Endometrium (tissue), 2 donors: ENCODE results near the gene IFT88.
"Not testable (repeated sequence)": the region's sequence is repeated elsewhere in the genome, so short reads cannot be mapped to it uniquely, and the experiment has no call there.

Experiments
- FAIRE-seq: peaks from 2 replicates; lab custom pipeline; 2012; peaks lifted over from hg19 to GRCh38; lab: Jason Lieb, UNC
- donor health status: control.
- donor health status: control.

The IFT88 gene

GRCh38 chr13:20636079-20636478, 69.1 kb downstream of the IFT88 start:
- FAIRE-seq, result no peak

- FAIRE-seq, result no peak
Measured at GRCh38 chr13:20637811-20638210, 70.9 kb downstream of the IFT88 start.

GRCh38 chr13:20647758-20648157, 80.8 kb downstream of the IFT88 start:
- no peak for FAIRE-seq

GRCh38 chr13:20652946-20653345, 86.0 kb downstream of the IFT88 start:
- FAIRE-seq, result no peak

GRCh38 chr13:20654156-20654555, 87.2 kb downstream of the IFT88 start:
- FAIRE-seq, result no peak

- FAIRE-seq, result no peak
Measured at GRCh38 chr13:20658451-20659040, 91.6 kb downstream of the IFT88 start.

GRCh38 chr13:20664351-20664750, 97.4 kb downstream of the IFT88 start:
- FAIRE-seq, result no peak

GRCh38 chr13:20666948-20667347, 100.0 kb downstream of the IFT88 start:
- no peak for FAIRE-seq

GRCh38 chr13:20667857-20668437, 101.0 kb downstream of the IFT88 start:
- FAIRE-seq, result no peak

GRCh38 chr13:20669162-20669561, 102.2 kb downstream of the IFT88 start:
- no peak for FAIRE-seq

- FAIRE-seq, result no peak
Measured at GRCh38 chr13:20671789-20672188, 104.8 kb downstream of the IFT88 start.

- FAIRE-seq, result no peak
Measured at GRCh38 chr13:20672772-20673171, 105.8 kb downstream of the IFT88 start.

- no peak for FAIRE-seq
Measured at GRCh38 chr13:20673715-20674114, 106.8 kb downstream of the IFT88 start.

- FAIRE-seq, result no peak
Measured at GRCh38 chr13:20676213-20676612, 109.3 kb downstream of the IFT88 start.

GRCh38 chr13:20678606-20679005, 111.6 kb downstream of the IFT88 start:
- FAIRE-seq, result not testable (repeated sequence)

- FAIRE-seq, result no peak
Measured at GRCh38 chr13:20679879-20680278, 112.9 kb downstream of the IFT88 start.

- FAIRE-seq, result no peak
Measured at GRCh38 chr13:20680416-20681080, 113.6 kb downstream of the IFT88 start.

GRCh38 chr13:20681481-20681880, 114.5 kb downstream of the IFT88 start:
- FAIRE-seq, result not testable (repeated sequence)

- no peak for FAIRE-seq
Measured at GRCh38 chr13:20682061-20682460, 115.1 kb downstream of the IFT88 start.

- no peak for FAIRE-seq
Measured at GRCh38 chr13:20684041-20684440, 117.1 kb downstream of the IFT88 start.

- FAIRE-seq, result no peak
Measured at GRCh38 chr13:20684546-20684945, 117.6 kb downstream of the IFT88 start.

- FAIRE-seq, result no peak
Measured at GRCh38 chr13:20685092-20685491, 118.1 kb downstream of the IFT88 start.

GRCh38 chr13:20686167-20686566, 119.2 kb downstream of the IFT88 start:
- FAIRE-seq, result no peak
